ENCODE measurements around the gene SLC43A2. TPM values are rescaled to one million over a fixed set of nuclear protein-coding genes. Genes with fewer than 3 reads are reported as not detected.
A peak's percentile ranks its signal among the peaks of the same experiment; 100 is the strongest.

The SLC43A2 gene
- total and polyA plus RNA-seq, 2 donors (not counting 3 experiments of a cell fraction or from before 2014, with no cell fraction given): 41.7 to 52.0 TPM

GRCh38 chr17:1590029-1590746 is 38.4 kb downstream of the SLC43A2 start:
- dilution Hi-C loops (cut with MboI; ENCODE audit: extremely low pct_ligation_motif_present, low sequenced_read_pairs): no loop called here
- H3K27ac ChIP-seq (ENCODE audit: insufficient read depth, low read depth, low read length): peak overlapping the region; percentile 73
- peak overlapping the region; percentile 39 for H2AFZ ChIP-seq (ENCODE audit: low read depth, low read length)
- no peaks in the 10 kb centered on the region for H3K9me3 ChIP-seq (replicated peaks; ENCODE audit: control insufficient read depth, insufficient read depth, low read length)
- H3K9ac ChIP-seq (replicated peaks; ENCODE audit: extremely low read depth, insufficient read depth, low read length): peak overlapping the region; percentile 46
- H3K9me1 ChIP-seq (replicated peaks; ENCODE audit: control insufficient read depth, extremely low read depth, insufficient read depth, low read length): no peaks in the 10 kb centered on the region
- no peaks in the 10 kb centered on the region for H3K27me3 ChIP-seq (ENCODE audit: control insufficient read depth in 2 of 2, insufficient read depth in 2 of 2, low read length in 2 of 2)
- intact Hi-C loops (cut with micrococcal nuclease): loop anchor here (1.0 to 2.0 kb wide), 3 partner anchors 16 to 39 kb away; no protein-coding TSS in a partner anchor
- H3K36me3 ChIP-seq (ENCODE audit: control insufficient read depth in 2 of 2, extremely low read depth in 1 of 2, insufficient read depth in 2 of 2, low read length in 2 of 2): peaks cover 3 to 8% of the 10 kb centered on the region in 2 experiments
- no peak overlapping the region for H3K4me3 ChIP-seq (replicated peaks in 1 of 3; ENCODE audit: insufficient read depth in 1 of 3, low read depth in 1 of 3, low read length in 3 of 3)
- DNase-seq (ENCODE audit: low read depth, low spot score): peak; percentile 95
- H4K20me1 ChIP-seq (replicated peaks; ENCODE audit: control insufficient read depth, extremely low read depth, insufficient read depth, low read length): no peaks in the 10 kb centered on the region
- TF ChIP-seq EZH2 (IDR thresholded peaks at IDR 0.05; ENCODE audit: borderline replicate concordance, low read depth, low read length, severe bottlenecking) (no peak), POLR2A (IDR thresholded peaks at IDR 0.05; ENCODE audit: low read depth, low read length) (peak; percentile 58), FOS (IDR thresholded peaks at IDR 0.05; ENCODE audit: borderline replicate concordance, insufficient read depth, low read length) (peak; percentile 99), MAX (IDR thresholded peaks at IDR 0.05; ENCODE audit: insufficient read depth, insufficient read length) (no peak), JUN (IDR thresholded peaks at IDR 0.05; ENCODE audit: borderline replicate concordance, insufficient read depth, insufficient read length, low read depth) (peak; percentile 88), MYC (IDR thresholded peaks at IDR 0.05; ENCODE audit: low read depth, low read length) (no peak), CTCF (IDR thresholded peaks at IDR 0.05; ENCODE audit: extremely low read depth in 1 of 2, insufficient read depth in 1 of 2, low read depth in 1 of 2, low read length in 2 of 2) (no peak), GATA2 (IDR thresholded peaks at IDR 0.05; ENCODE audit: insufficient read depth, insufficient read length, low read depth, low read length) (peak; percentile 75), POLR2AphosphoS5 (IDR thresholded peaks at IDR 0.05; ENCODE audit: insufficient read depth, low read depth, low read length) (peak; percentile 78)
- peak; percentile 100 for FAIRE-seq
- H3K4me1 ChIP-seq (ENCODE audit: control insufficient read depth, extremely low read depth, insufficient read depth, low read length): peaks cover 18% of the 10 kb centered on the region
- no TSS peak for BruUV-seq (replicated peaks)
- ChIA-PET POLR2A (no interaction called here), CTCF (interaction anchor here (0.6 to 2.3 kb wide), 7 partner anchors 16 to 59 kb away, joined by 3 to 17 read pairs (median 4); partner anchors contain the start of gene SCARF1)
- H3K79me2 ChIP-seq (ENCODE audit: control insufficient read depth, insufficient read depth, low read length): no peaks in the 10 kb centered on the region
- H3K4me2 ChIP-seq (ENCODE audit: insufficient read depth, low read length): peak overlapping the region; percentile 20

All from endothelial cell of umbilical vein (primary cell).